ENCODE data around the gene CNFN. TPM values are rescaled to one million over a fixed set of nuclear protein-coding genes. Genes with fewer than 3 reads are reported as not detected.
A peak's percentile ranks its signal among the peaks of the same experiment; 100 is the strongest.

The CNFN gene
- total and polyA plus RNA-seq, 9 donors: 0.47 to 0.91 TPM; not detected in 7

- no peak overlapping the region for H3K4me3 ChIP-seq
- WGBS, 3 donors: 31 to 46% (median 43%) methylated on average over 14 to 15 of the region's 15 CpGs
- TF ChIP-seq EP300 (IDR thresholded peaks at IDR 0.05): no peak
- TF ChIP-seq CTCF (IDR thresholded peaks at IDR 0.05): no peak
- TF ChIP-seq POLR2A (IDR thresholded peaks at IDR 0.05): no peak
- H3K4me1 ChIP-seq (ENCODE audit: insufficient read depth): peaks cover 7% of the 10 kb centered on the region
- H3K27ac ChIP-seq: no peak overlapping the region
- no peaks in the 10 kb centered on the region for H3K36me3 ChIP-seq
- H3K27me3 ChIP-seq: no peaks in the 10 kb centered on the region
- no peak for DNase-seq
- no peaks in the 10 kb centered on the region for H3K9me3 ChIP-seq
- intact Hi-C loops (cut with DNase I): no loop called here
These were observed 34.2 kb upstream of the CNFN start for GRCh38 chr19:42424345-42424707.

- 1 to 3% (median 2%) methylated on average over 58 to 65 of the region's 65 CpGs for WGBS, 3 donors
- intact Hi-C loops (cut with DNase I): no loop called here
- Histone ChIP-seq H3K4me1 (ENCODE audit: insufficient read depth) (peaks cover 7% of the 10 kb centered on the region), H3K27me3 (no peaks in the 10 kb centered on the region), H3K27ac (peak overlapping the region in 1 of 2 donors; percentile 56), H3K4me3 (peak overlapping the region; percentile 60), H3K9me3 (no peaks in the 10 kb centered on the region), H3K36me3 (no peaks in the 10 kb centered on the region)
- TF ChIP-seq EP300 (IDR thresholded peaks at IDR 0.05): no peak
- peak in 1 of 3 donors; percentile 12 for TF ChIP-seq CTCF (IDR thresholded peaks at IDR 0.05)
- TF ChIP-seq POLR2A (IDR thresholded peaks at IDR 0.05): peak; percentile 54
- peak; percentile 76 to 90 (median 88) for DNase-seq
These were observed 33.6 kb upstream of the CNFN start for GRCh38 chr19:42423462-42424344.

- peaks cover 7% of the 10 kb centered on the region for H3K4me1 ChIP-seq (ENCODE audit: insufficient read depth)
- peak overlapping the region; percentile 60 for H3K4me3 ChIP-seq
- DNase-seq: peak in 3 of 5 donors; percentile 53 to 73 (median 64)
- H3K27me3 ChIP-seq: no peaks in the 10 kb centered on the region
- intact Hi-C loops (cut with DNase I): no loop called here
- TF ChIP-seq POLR2A (IDR thresholded peaks at IDR 0.05) (no peak), EP300 (IDR thresholded peaks at IDR 0.05) (no peak)
- H3K27ac ChIP-seq: peak overlapping the region in 1 of 2 donors; percentile 56
- H3K9me3 ChIP-seq: no peaks in the 10 kb centered on the region
- WGBS, 3 donors: 3 to 5% (median 4%) methylated on average over 38 of the region's 38 CpGs
- no peaks in the 10 kb centered on the region for H3K36me3 ChIP-seq
These were observed 32.9 kb upstream of the CNFN start for GRCh38 chr19:42422901-42423461.

GRCh38 chr19:42422092-42422900 lies 32.2 kb upstream of the CNFN start:
- Histone ChIP-seq H3K27me3 (no peaks in the 10 kb centered on the region), H3K4me1 (ENCODE audit: insufficient read depth) (peaks cover 7% of the 10 kb centered on the region), H3K4me3 (peak overlapping the region; percentile 60), H3K27ac (peak overlapping the region in 1 of 2 donors; percentile 56), H3K9me3 (no peaks in the 10 kb centered on the region), H3K36me3 (no peaks in the 10 kb centered on the region)
- 66 to 73% (median 72%) methylated on average over 17 of the region's 17 CpGs for WGBS, 3 donors
- intact Hi-C loops (cut with DNase I): no loop called here
- no peak for TF ChIP-seq CTCF (IDR thresholded peaks at IDR 0.05)
- no peak for TF ChIP-seq EP300 (IDR thresholded peaks at IDR 0.05)
- TF ChIP-seq POLR2A (IDR thresholded peaks at IDR 0.05): no peak
- DNase-seq: peak in 1 of 5 donors; percentile 34

Measured in ovary (tissue), 9 donors.